ENCODE measurements around the gene SLAMF6.

DNA sequence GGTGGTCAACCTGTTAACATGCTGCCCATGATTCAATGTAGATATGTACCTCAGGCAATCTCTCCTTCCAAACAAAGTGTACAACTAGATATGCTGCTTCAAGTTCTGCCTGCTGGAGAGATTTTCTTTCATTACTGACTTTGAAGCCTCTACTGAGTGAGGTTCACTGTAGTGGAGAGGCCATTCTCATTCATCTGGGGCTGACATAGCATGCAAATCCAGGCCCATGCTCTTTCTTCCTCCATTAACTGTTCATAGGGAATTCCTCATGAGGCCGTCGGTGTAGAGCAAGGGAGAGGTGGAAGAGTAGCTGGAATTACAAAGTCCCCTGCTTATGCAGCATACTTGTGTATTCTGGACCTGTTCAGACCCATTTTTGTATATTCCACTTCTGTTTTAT is 84.1 kb downstream of the SLAMF6 start:
- TF ChIP-seq CTCF (IDR thresholded peaks at IDR 0.05): no peak
- TF ChIP-seq POLR2A (IDR thresholded peaks at IDR 0.05): no peak
